Stimulated activated CD4-positive, alpha-beta T cell treated with anti-CD3 and anti-CD28 coated beads, Interleukin-2, amount 100 ng/mL, for 4 hours (primary cell): ENCODE results near the gene NUDT17.
"Not testable (repeated sequence)": the region's sequence is repeated elsewhere in the genome, so short reads cannot be mapped to it uniquely, and the experiment has no call there.

Experiments used
- DNase-seq: peaks from one replicate; pipeline ENCODE4 v3.0.0-alpha.2; 2020; ENCODE audit warnings: low read depth

Gene NUDT17

DNA sequence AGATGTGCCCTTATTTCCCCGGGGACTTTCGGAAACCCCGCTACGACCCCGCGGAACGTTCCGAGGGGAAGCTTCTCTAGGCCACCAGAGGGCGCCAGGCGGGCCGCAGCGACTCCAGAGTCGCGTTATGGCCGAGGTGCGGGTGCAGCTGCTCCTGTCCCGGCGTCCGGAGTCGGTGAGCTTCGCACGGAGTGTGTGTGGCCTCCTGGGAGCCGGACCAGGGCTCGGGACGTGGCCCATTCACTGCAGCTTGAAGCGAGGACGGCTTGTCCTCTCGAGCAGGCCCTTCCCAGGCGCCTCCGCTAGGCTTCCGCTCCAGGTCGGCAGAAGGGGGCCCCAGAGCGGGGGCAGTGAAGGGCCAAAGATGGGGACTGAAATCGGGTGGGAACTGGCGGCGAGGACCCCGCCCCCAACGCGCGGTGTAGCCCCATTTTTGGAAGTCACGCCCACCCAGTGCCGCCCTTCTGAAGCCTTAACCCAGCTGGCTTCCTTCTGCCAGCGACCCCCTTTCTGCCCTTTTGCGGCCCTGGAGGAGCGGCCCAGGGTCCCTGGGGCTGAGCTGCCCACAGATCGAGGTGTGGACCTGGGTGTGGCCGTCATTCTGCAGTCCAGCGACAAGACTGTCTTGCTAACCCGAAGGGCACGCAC is at the start of gene NUDT17:
NUDT17 (plus strand) TSS at position 117 of the 648 bp plus-strand sequence; CDS start at position 128, 11 bp downstream.
- peak; percentile 62 for DNase-seq

DNA sequence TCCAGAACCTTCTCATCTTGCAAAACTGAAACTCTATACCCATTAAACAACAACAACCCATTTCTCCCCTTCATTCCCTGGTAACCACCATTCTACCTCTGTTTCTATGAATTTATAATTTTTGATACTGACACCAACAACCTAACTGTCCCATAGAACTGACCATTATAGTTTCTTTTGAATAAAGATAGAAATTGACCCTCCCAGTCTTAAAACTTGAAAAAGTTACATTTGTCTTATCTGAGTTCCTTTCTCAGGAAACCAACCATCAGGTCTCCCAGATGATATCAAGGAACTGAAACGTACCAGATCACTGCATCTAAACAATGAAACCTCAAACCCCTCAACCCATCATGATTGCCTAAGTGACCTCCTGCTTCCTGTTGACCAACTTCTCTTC is 48.7 kb upstream of the NUDT17 start:
- no peak for DNase-seq

GRCh38 chr1:145799806-145800205 is 45.6 kb upstream of the NUDT17 start:
- DNase-seq = no peak

DNA sequence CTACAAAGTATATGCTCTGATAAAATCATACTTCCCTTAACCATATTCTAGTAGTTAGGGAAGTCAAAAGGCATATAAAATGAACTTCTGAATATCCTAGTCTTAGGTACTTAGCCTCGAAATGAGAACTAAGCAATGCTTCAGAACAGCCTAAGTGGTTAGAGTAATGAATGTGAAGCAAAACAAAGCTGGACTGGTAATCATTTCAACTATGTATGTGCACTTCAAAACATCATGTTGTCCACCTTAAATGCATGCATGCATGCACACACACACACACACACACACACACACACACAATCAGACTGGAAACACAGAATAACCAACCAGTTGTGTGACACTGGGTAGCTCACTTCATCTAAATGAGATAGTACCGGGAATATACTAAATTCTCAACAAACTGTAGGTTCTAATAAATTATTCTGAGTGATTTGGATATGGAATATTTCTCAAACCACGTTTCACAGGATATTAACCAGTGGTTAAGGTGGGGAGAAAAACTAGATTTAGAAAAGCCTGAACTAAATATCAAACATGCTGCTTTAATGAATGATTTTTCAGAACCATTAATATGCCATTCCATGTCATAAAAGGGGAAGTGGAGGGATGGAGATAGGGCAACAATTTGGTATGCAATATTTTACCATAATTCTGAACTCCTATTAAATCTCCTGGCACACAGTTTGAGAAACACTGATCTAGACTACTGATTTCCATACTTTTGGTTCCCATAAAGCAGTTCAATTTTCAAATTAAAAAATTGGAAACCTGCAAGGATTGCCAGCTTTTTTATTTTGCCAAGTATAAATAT is 41.0 kb upstream of the NUDT17 start:
- DNase-seq = no peak

- no peak for DNase-seq
Measured at GRCh38 chr1:145805057-145805456, 40.4 kb upstream of the NUDT17 start.

DNA sequence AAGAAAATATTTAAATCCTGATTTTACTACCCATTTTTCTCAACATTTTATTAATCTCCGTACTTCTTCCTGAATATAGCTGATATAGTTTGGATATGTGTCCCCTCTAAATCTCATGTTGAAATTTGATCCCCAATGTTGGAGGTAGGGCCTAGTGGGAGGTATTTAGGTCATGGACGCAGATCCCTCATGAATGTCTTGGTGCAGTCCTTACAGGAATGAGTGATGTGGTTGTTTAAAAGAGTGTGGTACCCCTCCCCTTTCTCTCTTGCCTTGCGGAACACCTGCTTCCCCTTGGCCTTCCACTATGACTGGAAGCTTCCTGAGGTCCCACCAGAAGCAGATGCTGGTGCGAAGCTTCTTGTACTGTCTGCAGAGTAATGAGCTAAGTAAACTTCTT is 39.0 kb upstream of the NUDT17 start:
- DNase-seq = no peak

DNA sequence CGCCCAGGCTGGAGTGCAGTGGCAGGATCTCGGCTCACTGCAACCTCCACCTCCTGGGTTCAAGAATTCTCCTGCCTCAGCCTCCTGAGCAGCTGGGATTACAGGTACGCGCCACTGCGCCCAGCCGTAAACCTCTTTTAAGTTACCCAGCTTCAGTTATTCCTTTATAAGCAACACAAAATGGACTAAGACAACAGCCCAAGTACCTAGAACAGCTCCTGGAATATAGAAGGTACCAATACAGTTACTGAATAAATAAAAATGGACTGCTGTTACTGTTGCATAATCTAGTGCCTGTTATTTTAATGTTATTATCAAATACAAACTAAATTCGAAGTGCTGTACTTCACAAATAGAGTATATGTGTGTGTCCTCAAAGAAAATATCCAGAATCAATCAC is 38.6 kb upstream of the NUDT17 start:
- no peak for DNase-seq

GRCh38 chr1:145812977-145813810 is 32.2 kb upstream of the NUDT17 start:
- DNase-seq = not testable (repeated sequence)

DNA sequence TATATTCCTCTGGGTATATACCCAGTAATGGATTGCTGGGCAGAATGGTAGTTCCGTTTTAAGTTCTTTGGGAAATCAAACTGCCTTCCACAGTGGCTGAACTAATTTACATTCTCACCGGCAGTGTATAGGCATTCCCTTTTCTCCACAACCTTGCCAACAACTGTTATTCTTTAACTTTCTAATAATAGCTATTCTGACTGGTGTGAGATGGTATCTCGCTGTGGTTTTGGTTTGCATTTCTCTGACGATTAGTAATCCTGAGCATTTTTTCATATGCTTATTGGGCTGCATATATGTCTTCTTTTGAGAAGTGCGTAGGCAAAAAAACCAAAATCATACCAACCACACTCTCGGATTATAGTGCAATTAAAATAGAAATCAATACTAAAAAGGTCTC is 27.3 kb upstream of the NUDT17 start:
- not testable (repeated sequence) for DNase-seq

GRCh38 chr1:145822779-145823331 is 22.6 kb upstream of the NUDT17 start:
- DNase-seq = not testable (repeated sequence)

GRCh38 chr1:145823565-145824498 is 21.6 kb upstream of the NUDT17 start, which contains the start of the genes POLR3C and RNF115:
Gene POLR3C (plus strand): TSS chr1:145824200. CDS start chr1:145825777, 1,577 bp downstream.
Gene RNF115 (minus strand): TSS chr1:145824095. CDS start chr1:145823873, 222 bp downstream.
- DNase-seq = peak; percentile 77

DNA sequence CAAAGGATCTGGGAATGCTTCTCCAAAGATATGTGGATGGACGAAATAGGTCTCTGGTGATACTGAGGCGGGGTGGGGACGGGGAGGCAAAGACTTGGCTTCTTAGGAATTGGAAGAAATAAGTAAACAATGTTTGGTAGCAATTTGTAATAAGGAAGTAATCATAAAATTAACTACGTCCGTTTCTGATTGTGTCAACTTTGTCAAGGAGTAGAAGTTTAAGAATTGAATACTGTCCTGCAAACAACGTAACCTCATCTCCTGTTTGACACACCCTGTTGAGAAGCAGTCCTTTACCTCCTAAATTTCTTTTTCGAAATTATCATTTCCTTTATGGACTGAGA is 21.0 kb upstream of the NUDT17 start:
- DNase-seq = no peak

- DNase-seq = no peak
Measured at GRCh38 chr1:145826030-145826429, 19.4 kb upstream of the NUDT17 start.

DNA sequence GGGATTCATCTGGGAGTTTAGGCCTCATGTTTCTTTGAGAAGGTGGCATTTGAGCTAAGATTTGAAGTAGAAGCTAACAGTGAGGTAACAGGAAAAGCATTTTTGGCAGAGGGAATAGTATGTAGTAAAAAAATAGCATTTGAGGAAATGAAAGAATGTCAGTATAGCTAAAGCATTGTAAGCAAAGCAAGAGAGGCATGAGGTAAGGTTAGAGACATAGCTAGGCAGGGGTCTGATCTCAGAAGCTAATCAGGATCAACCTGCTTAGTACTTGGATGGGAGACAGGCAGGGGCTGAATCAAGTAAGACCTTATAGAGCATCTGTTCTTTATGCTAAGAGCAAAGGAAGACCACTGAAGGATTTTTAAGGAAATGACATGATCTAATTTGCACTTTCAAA is 17.5 kb upstream of the NUDT17 start:
- no peak for DNase-seq

DNA sequence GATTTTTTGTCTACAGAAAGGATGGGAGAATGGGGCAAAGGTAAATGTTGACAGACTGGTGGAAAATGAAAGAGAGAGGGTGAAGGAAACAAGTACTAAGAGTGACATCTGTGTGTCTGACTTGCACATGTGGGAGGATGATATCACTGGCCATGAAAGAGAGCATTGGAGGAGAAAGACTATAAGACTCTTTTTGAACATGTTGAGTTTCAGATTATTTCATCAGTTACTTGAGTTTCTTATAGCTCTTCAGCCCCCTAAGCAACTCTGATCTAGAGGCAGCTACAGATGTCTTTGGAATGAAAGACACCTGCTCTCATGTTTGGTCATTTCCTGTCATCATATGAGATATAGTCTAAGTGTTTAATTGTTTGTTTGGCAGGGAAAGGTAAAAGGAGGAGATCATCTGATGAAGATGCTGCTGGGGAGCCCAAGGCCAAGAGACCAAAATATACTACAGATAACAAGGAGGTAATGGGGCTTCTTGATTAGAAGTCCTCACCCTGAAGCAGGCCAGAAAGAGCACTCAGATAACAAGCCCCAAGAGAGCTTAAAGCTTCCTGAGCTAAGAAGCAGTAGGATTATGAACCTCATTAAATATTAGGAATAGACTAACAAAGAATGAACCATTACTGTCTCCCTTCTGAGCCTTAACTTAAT is 16.9 kb upstream of the NUDT17 start:
- DNase-seq = no peak

DNA sequence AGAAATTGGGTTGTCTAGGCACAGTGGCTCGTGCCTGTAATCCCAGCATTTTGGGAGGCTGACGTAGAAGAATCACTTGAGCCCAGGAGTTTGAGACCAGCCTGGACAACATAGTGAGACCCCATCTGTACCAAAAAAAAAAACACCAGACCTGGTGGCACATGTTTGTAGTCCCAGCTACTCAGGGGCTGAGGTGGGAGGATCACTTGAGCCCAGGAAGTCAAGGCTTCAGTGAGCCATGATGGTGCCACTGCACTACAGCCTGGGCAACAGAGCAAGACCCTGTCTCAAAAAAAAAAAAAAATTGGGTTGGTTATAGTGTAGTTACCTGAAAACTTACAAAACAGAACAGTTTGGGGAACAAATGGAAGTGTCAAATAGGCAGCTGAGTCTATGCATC is 14.6 kb upstream of the NUDT17 start:
- not testable (repeated sequence) for DNase-seq

DNA sequence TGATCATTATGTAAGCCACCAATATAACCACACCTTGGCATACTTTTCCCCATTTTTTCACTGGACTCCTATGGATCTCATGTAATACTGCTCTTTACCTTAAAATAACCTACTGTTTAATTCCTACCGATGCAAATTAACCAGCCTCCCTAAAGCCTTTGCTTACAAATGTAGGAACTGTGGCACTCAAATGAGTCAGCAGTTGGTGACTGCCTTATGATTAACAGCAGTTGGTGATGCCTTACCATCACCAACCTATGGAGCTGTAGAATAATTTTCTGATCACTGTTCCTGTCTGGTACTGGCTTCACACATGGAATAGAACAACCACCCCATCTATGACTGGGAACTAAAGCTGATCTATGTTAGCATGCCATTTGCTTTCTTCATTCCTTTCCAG is 7.8 kb upstream of the NUDT17 start:
- DNase-seq = no peak

DNA sequence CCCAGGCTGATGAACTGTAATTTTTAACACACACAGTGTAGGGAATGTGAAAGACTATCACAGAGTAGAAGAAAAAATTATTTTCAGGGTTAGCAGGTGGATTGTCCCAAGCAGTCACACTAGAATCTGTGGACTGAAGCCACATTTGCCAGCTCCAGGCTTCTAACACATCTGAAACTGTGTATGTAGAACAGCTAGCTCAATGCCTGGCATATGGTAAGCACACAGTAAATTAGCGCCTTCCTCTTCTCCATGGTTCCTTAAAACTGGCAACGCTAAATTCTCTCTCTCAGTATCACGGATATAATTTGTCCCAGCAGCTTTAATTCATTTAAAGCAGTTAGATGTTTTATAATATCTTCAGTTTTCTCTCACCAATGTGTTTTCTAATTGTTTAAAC is 2.4 kb upstream of the NUDT17 start:
- no peak for DNase-seq

- no peak for DNase-seq
Measured at GRCh38 chr1:145845144-145845513, 301 bp upstream of the NUDT17 start.

- DNase-seq = no peak
Measured at GRCh38 chr1:145846201-145846612, 777 bp downstream of the NUDT17 start.

GRCh38 chr1:145847827-145848226 is 2.4 kb downstream of the NUDT17 start:
- no peak for DNase-seq
